H9 (cell line): ENCODE data around the gene VWF. TPM values are rescaled to one million over a fixed set of nuclear protein-coding genes. Genes with fewer than 3 reads are reported as not detected.

Source experiments
- DNase-seq: peaks from one replicate; pipeline ENCODE4 v3.0.0-alpha.2; 2017
- H2AFZ ChIP-seq: one replicate; pipeline ENCODE4 v1.6.1; 2013; ENCODE audit warnings: mild to moderate bottlenecking, low read length, control low read depth, moderate library complexity
- H2AK5ac ChIP-seq: 2 replicates; pipeline ENCODE4 v1.6.1; 2013; ENCODE audit warnings: low read length, control low read depth, mixed read lengths; ENCODE audit not compliant: insufficient read length
- H2BK120ac ChIP-seq: one replicate; pipeline ENCODE4 v1.6.1; 2013; ENCODE audit warnings: low read depth, mild to moderate bottlenecking, low read length, control low read depth, inconsistent platforms; ENCODE audit not compliant: poor library complexity, severe bottlenecking
- H2BK12ac ChIP-seq: 2 replicates; pipeline ENCODE4 v1.6.1; 2013; ENCODE audit warnings: low read length, control low read depth, mixed read lengths, low read depth; ENCODE audit not compliant: insufficient read length
- H2BK15ac ChIP-seq: 2 replicates; pipeline ENCODE4 v1.6.1; 2013; ENCODE audit warnings: low read depth, low read length, control low read depth
- H2BK20ac ChIP-seq: one replicate; pipeline ENCODE4 v1.6.1; 2013; ENCODE audit warnings: low read depth, mild to moderate bottlenecking, low read length, control low read depth, inconsistent platforms; ENCODE audit not compliant: poor library complexity, severe bottlenecking
- H2BK5ac ChIP-seq: 2 replicates; pipeline ENCODE4 v1.6.1; 2013; ENCODE audit warnings: low read length, control low read depth, mixed read lengths; ENCODE audit not compliant: insufficient read length
- H3K14ac ChIP-seq: 2 replicates; pipeline ENCODE4 v1.6.1; 2013; ENCODE audit warnings: low read length, control low read depth; ENCODE audit not compliant: insufficient read depth
- H3K18ac ChIP-seq: 2 replicates; pipeline ENCODE4 v1.6.1; 2013; ENCODE audit warnings: low read depth, mild to moderate bottlenecking, mixed read lengths, low read length, control low read depth; ENCODE audit not compliant: insufficient read length
- H3K23ac ChIP-seq: 2 replicates; pipeline ENCODE4 v1.6.1; 2013; ENCODE audit warnings: low read length, control low read depth, mixed read lengths, low read depth; ENCODE audit not compliant: insufficient read length
- H3K23me2 ChIP-seq: 2 replicates; pipeline ENCODE4 v1.6.1; 2013; ENCODE audit warnings: low read depth, mild to moderate bottlenecking, mixed read lengths, low read length, control low read depth; ENCODE audit not compliant: insufficient read length, poor library complexity, severe bottlenecking
- H3K27ac ChIP-seq: 2 replicates; pipeline ENCODE4 v1.5.1; 2013; ENCODE audit warnings: low read length, control low read depth, mixed read lengths, low read depth; ENCODE audit not compliant: insufficient read length
- H3K27me3 ChIP-seq: 2 replicates; pipeline ENCODE4 v1.6.1; 2013; ENCODE audit warnings: low read length, control low read depth, inconsistent platforms; ENCODE audit not compliant: insufficient read depth
- H3K4ac ChIP-seq: 2 replicates; pipeline ENCODE4 v1.6.1; 2013; ENCODE audit warnings: low read depth, mild to moderate bottlenecking, control low read depth, inconsistent platforms, low read length, moderate library complexity
- H3K4me1 ChIP-seq: 2 replicates; pipeline ENCODE4 v1.6.1; 2013; ENCODE audit warnings: low read length, control low read depth, inconsistent platforms; ENCODE audit not compliant: insufficient read depth
- H3K4me2 ChIP-seq: 2 replicates; pipeline ENCODE4 v1.6.1; 2013; ENCODE audit warnings: low read length, control low read depth, mixed read lengths; ENCODE audit not compliant: insufficient read length, insufficient read depth
- H3K56ac ChIP-seq: 2 replicates; pipeline ENCODE4 v1.6.1; 2013; ENCODE audit warnings: low read depth, mild to moderate bottlenecking, mixed read lengths, low read length, control low read depth; ENCODE audit not compliant: insufficient read length
- H3K79me1 ChIP-seq: 2 replicates; pipeline ENCODE4 v1.6.1; 2013; ENCODE audit warnings: low read depth, mild to moderate bottlenecking, moderate library complexity, low read length, control low read depth, inconsistent platforms; ENCODE audit not compliant: insufficient read depth, poor library complexity, severe bottlenecking
- H3K79me2 ChIP-seq: 2 replicates; pipeline ENCODE4 v1.6.1; 2013; ENCODE audit warnings: low read length, control low read depth, inconsistent platforms; ENCODE audit not compliant: insufficient read depth
- H3K9ac ChIP-seq: 2 replicates; pipeline ENCODE4 v1.6.1; 2013; ENCODE audit warnings: low read length, control low read depth, mixed read lengths; ENCODE audit not compliant: insufficient read length; ENCODE audit errors: extremely low read depth
- H3K9me3 ChIP-seq: one replicate; pipeline ENCODE4 v1.6.1; 2013; ENCODE audit warnings: low read depth, low read length, inconsistent platforms; ENCODE audit not compliant: control insufficient read depth
- H3T11ph ChIP-seq: one replicate; pipeline ENCODE4 v1.6.1; 2013; ENCODE audit warnings: mild to moderate bottlenecking, low read length, control low read depth, inconsistent platforms
- H4K20me1 ChIP-seq: one replicate; pipeline ENCODE4 v1.6.1; 2013; ENCODE audit not compliant: control insufficient read depth, insufficient read length, insufficient read depth
- H4K5ac ChIP-seq: 2 replicates; pipeline ENCODE4 v1.6.1; 2013; ENCODE audit warnings: low read depth, mild to moderate bottlenecking, mixed read lengths, low read length, control low read depth; ENCODE audit not compliant: insufficient read length
- H4K8ac ChIP-seq: replicated peaks from 2 replicates; pipeline ENCODE4 v1.6.1; 2013; ENCODE audit warnings: low read length, control low read depth, mixed read lengths, low read depth; ENCODE audit not compliant: insufficient read length
- H4K91ac ChIP-seq: 2 replicates; pipeline ENCODE4 v1.6.1; 2013; ENCODE audit warnings: low read depth, mild to moderate bottlenecking, moderate library complexity, mixed read lengths, low read length, control low read depth; ENCODE audit not compliant: insufficient read length
- H3K27ac Mint-ChIP-seq, 3 experiments: 2 replicates in 2 of 3; 3 replicates in 1 of 3; pipeline ENCODE4 v1.8.0; 2020 to 2021; ENCODE audit warnings: mixed read lengths in 3 of 3, mild to moderate bottlenecking in 1 of 3, moderate library complexity in 1 of 3
- H3K27me3 Mint-ChIP-seq: 2 replicates; pipeline ENCODE4 v1.8.0; 2021; ENCODE audit warnings: low read depth, mild to moderate bottlenecking, moderate library complexity, mixed read lengths
- H3K36me3 Mint-ChIP-seq, 3 experiments: 2 replicates in 2 of 3; 3 replicates in 1 of 3; pipeline ENCODE4 v1.8.0; 2020 to 2021; ENCODE audit warnings: low read depth in 3 of 3, mixed read lengths in 3 of 3; ENCODE audit not compliant: insufficient read depth in 1 of 3
- H3K4me1 Mint-ChIP-seq, 2 experiments: 2 replicates each; pipeline ENCODE4 v1.8.0; 2020; ENCODE audit warnings: mixed read lengths in 2 of 2
- H3K4me3 Mint-ChIP-seq, 2 experiments: 2 replicates in 1 of 2; 3 replicates in 1 of 2; pipeline ENCODE4 v1.8.0; 2020 to 2021; ENCODE audit warnings: mild to moderate bottlenecking in 2 of 2, mixed read lengths in 2 of 2, moderate library complexity in 1 of 2
- H3K9me3 Mint-ChIP-seq, 2 experiments: 2 replicates in 1 of 2; 3 replicates in 1 of 2; pipeline ENCODE4 v1.8.0; 2020; ENCODE audit warnings: mild to moderate bottlenecking in 2 of 2, mixed read lengths in 2 of 2, moderate library complexity in 1 of 2
- WGBS: extraction: QIAGEN DNeasy Blood & Tissue Kit; methylation state at CpG from one replicate; pipeline ENCODE4 v1.1.7; 2013; ENCODE audit warnings: missing lambda C conversion rate, low lambda C conversion rate, mixed read lengths; ENCODE audit not compliant: insufficient read length; ENCODE audit errors: extremely low coverage; 5-methylcytosine and 5-hydroxymethylcytosine counted together
- total RNA-seq: library from RNA; stranded (reverse); gene quantifications from 2 replicates; pipeline ENCODE4 v1.2.1, GENCODE V29; 2021
- TF ChIP-seq, protein P1 (sequence below): fragments of 200-600 bp; sonication (generic); conservative IDR thresholded peaks from 3 replicates; pipeline ENCODE4 v1.8.0; 2021; ENCODE audit warnings: antibody characterized with exemption, mild to moderate bottlenecking

The VWF gene
- total RNA-seq, 1 experiment from 2014 or later: 0.17 TPM

DNA sequence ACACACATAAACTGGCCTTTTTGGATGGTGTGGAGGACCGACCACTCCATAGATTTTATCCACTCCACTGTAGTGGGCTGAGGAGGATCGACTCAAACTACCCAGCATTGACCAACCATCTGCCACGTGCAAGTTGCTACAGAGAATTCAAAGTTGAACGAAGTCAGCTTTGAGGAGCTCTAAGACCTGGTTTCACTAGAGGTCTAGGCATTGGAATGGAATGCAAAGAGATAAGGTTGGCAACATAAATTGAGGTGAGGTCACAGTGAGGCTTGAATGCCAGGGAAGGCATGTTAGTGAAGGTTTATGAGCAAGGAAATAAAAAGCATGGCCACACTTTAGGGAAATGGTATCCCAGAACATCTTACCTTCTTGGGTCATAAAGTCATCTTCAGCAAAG, 14.5 kb downstream of the VWF start:
- Histone ChIP-seq H2BK120ac (no peak overlapping the region), H3K14ac (no peak overlapping the region), H2BK12ac (no peak overlapping the region), H2BK20ac (no peak overlapping the region), H4K8ac (no peak overlapping the region), H2BK5ac (no peak overlapping the region), H3K23ac (no peak overlapping the region), H3K18ac (no peak overlapping the region), H3K9me3 (no peaks in the 10 kb centered on the region), H2BK15ac (no peak overlapping the region), H3K23me2 (no peaks in the 10 kb centered on the region), H3T11ph (no peak overlapping the region), H3K56ac (no peak overlapping the region), H3K27ac (no peak overlapping the region), H3K4me2 (no peak overlapping the region), H4K91ac (no peak overlapping the region), H2AFZ (no peak overlapping the region), H4K5ac (no peak overlapping the region), H3K79me2 (no peaks in the 10 kb centered on the region), H3K79me1 (no peaks in the 10 kb centered on the region), H3K4me1 (no peaks in the 10 kb centered on the region; the same call in 1 of the 2 replicates), H3K4ac (no peak overlapping the region), H4K20me1 (no peaks in the 10 kb centered on the region), H2AK5ac (no peak overlapping the region), H3K9ac (no peak overlapping the region), H3K27me3 (0 out of 2 replicates have a peak, but pooled peaks cover 2% of the 10 kb centered on the region)
- H3K4me3 Mint-ChIP-seq: no peak overlapping the region
- no peak for DNase-seq
- TF ChIP-seq, protein P1, sequence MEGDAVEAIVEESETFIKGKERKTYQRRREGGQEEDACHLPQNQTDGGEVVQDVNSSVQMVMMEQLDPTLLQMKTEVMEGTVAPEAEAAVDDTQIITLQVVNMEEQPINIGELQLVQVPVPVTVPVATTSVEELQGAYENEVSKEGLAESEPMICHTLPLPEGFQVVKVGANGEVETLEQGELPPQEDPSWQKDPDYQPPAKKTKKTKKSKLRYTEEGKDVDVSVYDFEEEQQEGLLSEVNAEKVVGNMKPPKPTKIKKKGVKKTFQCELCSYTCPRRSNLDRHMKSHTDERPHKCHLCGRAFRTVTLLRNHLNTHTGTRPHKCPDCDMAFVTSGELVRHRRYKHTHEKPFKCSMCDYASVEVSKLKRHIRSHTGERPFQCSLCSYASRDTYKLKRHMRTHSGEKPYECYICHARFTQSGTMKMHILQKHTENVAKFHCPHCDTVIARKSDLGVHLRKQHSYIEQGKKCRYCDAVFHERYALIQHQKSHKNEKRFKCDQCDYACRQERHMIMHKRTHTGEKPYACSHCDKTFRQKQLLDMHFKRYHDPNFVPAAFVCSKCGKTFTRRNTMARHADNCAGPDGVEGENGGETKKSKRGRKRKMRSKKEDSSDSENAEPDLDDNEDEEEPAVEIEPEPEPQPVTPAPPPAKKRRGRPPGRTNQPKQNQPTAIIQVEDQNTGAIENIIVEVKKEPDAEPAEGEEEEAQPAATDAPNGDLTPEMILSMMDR: no peak
- no peaks in the 10 kb centered on the region; a peak in 1 of 4 replicates for H3K4me1 Mint-ChIP-seq
- no peak overlapping the region for H3K27ac Mint-ChIP-seq
- H3K27me3 Mint-ChIP-seq: peaks cover 2% of the 10 kb centered on the region; the same call in 1 of the 2 replicates
- H3K36me3 Mint-ChIP-seq: no peaks in the 10 kb centered on the region
- H3K9me3 Mint-ChIP-seq: no peaks in the 10 kb centered on the region
- WGBS: no CpG with 5 or more reads among the region's 4 CpGs
